Mucosa of descending colon (tissue), 3 donors: Measurements from ENCODE around the gene HDAC10. TPM values are rescaled to one million over a fixed set of nuclear protein-coding genes. Genes with fewer than 3 reads are reported as not detected.

Experiments
- ATAC-seq: fragments of 200-7000 bp; cut with Tn5 transposase; one replicate; pipeline ENCODE4 v1.9.1; 2020; ENCODE audit warnings: mild to moderate bottlenecking, moderate library complexity
- DNase-seq, 3 donors: peaks; one replicate each; pipeline ENCODE4 v3.0.0-alpha.2; 2020
- H3K36me3 ChIP-seq: fragments of 200-600 bp; one replicate; pipeline ENCODE4 v1.8.0; 2021; ENCODE audit warnings: low read depth, mild to moderate bottlenecking
- H3K4me1 ChIP-seq: fragments of 200-600 bp; one replicate; pipeline ENCODE4 v1.8.0; 2021; ENCODE audit warnings: low read depth, mild to moderate bottlenecking
- H3K4me3 ChIP-seq: fragments of 200-600 bp; one replicate; pipeline ENCODE4 v1.8.0; 2021; ENCODE audit warnings: mild to moderate bottlenecking
- H3K9me3 ChIP-seq: fragments of 200-600 bp; one replicate; pipeline ENCODE4 v1.8.0; 2021; ENCODE audit warnings: mild to moderate bottlenecking
- intact Hi-C, 2 donors: fragments of 100-400 bp; cut with DNase I in 1 of 2; cut with micrococcal nuclease in 1 of 2; formaldehyde crosslinking; loops; one replicate each; pipeline versions ENCODE4 v1.11.0 to v1.11.1; 2022; cut with DNase I, micrococcal nuclease
- total RNA-seq, 3 donors: library from RNA; stranded (reverse); fragmentation: NEBNext Ultra II Directional in 2 of 3; extraction: Animal tissue kit (Norgen Biotek cat#: 25700) in 2 of 3; gene quantifications; one replicate each; pipeline versions ENCODE4 v1.2.1 to v1.2.4, GENCODE V29; 2021 to 2023
- TF ChIP-seq, protein P1 (sequence below): fragments of 200-600 bp; IDR thresholded peaks from one replicate; pipeline ENCODE4 v1.8.0; 2022; ENCODE audit warnings: antibody characterized with exemption, mild to moderate bottlenecking
- donor health status: DM: no; HTN: no; CAD: no; lungs with moderate emphysema.
- donor health status: DM: no; HTN: no; CAD: no.
- donor health status: DM: no; HTN: yes; CAD: no.

Gene HDAC10
- total RNA-seq, 3 donors from 2014 or later = 39.5 to 66.3 (median 47.8) TPM

DNA sequence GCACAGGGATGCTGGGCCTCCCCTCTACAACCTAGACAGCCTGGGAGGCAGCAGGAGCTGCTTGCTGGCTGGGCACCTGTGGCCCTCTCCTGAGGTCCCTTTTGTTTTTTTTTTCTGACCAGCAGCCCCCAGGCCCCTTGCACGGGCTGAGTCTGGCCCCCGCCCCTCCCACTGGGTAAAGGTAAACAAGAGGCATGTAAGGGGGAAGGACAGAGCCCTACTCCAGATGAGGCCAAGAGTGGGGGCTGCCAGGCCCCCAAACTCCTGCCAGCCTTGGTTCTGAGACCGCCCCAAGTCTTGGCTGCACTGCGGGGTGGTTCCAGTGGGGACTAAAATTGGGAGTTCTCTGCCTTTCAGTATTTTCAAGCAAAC is 47.2 kb upstream of the HDAC10 start:
- Histone ChIP-seq H3K4me3 (no peak overlapping the region), H3K9me3 (no peaks in the 10 kb centered on the region), H3K4me1 (peaks cover 74% of the 10 kb centered on the region), H3K36me3 (no peaks in the 10 kb centered on the region)
- intact Hi-C loops = no loop called here
- TF ChIP-seq, protein P1, sequence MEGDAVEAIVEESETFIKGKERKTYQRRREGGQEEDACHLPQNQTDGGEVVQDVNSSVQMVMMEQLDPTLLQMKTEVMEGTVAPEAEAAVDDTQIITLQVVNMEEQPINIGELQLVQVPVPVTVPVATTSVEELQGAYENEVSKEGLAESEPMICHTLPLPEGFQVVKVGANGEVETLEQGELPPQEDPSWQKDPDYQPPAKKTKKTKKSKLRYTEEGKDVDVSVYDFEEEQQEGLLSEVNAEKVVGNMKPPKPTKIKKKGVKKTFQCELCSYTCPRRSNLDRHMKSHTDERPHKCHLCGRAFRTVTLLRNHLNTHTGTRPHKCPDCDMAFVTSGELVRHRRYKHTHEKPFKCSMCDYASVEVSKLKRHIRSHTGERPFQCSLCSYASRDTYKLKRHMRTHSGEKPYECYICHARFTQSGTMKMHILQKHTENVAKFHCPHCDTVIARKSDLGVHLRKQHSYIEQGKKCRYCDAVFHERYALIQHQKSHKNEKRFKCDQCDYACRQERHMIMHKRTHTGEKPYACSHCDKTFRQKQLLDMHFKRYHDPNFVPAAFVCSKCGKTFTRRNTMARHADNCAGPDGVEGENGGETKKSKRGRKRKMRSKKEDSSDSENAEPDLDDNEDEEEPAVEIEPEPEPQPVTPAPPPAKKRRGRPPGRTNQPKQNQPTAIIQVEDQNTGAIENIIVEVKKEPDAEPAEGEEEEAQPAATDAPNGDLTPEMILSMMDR = no peak
- ATAC-seq (no peak), DNase-seq (no peak)

DNA sequence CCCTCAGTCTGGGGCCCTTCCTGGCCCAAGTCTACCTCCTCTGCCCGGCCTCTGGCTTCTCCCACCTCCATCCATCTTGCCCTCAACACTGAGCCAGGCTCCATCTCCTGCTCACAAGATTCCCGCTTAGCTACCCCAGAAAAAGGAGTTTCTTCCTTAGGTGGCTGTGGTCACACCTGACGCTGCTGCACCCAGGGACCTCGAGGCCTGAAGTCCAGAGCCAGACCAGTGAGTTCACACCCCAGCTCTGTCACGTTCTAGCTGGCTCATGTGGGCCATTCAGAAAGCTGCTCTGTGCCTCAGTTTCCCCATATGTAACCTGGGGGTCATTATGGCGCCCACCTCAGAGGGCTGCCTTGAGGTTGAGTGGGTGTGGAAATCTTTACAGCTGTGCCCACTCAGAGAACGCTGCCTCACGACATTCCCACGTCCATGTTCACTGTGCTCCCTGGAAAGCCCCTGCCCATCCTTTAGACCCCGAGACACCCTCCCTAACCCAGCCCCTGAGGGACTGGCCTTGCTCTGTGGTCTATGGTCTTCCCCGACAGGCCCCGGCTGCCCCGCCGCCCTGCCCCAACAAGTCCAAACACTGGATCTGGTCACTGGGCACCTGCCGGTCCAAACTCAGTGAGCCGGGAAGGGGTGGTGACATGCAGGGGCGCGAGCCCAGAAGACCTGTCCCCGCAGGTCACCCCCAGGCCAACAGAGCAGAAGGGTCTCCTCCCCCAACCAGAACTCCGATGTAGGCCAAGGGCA is 46.6 kb upstream of the HDAC10 start:
- no peaks in the 10 kb centered on the region for H3K9me3 ChIP-seq
- intact Hi-C loops = no loop called here
- H3K4me3 ChIP-seq = no peak overlapping the region
- ATAC-seq = no peak
- TF ChIP-seq, protein P1 = no peak
- no peaks in the 10 kb centered on the region for H3K36me3 ChIP-seq
- DNase-seq = no peak
- H3K4me1 ChIP-seq = peaks cover 75% of the 10 kb centered on the region

DNA sequence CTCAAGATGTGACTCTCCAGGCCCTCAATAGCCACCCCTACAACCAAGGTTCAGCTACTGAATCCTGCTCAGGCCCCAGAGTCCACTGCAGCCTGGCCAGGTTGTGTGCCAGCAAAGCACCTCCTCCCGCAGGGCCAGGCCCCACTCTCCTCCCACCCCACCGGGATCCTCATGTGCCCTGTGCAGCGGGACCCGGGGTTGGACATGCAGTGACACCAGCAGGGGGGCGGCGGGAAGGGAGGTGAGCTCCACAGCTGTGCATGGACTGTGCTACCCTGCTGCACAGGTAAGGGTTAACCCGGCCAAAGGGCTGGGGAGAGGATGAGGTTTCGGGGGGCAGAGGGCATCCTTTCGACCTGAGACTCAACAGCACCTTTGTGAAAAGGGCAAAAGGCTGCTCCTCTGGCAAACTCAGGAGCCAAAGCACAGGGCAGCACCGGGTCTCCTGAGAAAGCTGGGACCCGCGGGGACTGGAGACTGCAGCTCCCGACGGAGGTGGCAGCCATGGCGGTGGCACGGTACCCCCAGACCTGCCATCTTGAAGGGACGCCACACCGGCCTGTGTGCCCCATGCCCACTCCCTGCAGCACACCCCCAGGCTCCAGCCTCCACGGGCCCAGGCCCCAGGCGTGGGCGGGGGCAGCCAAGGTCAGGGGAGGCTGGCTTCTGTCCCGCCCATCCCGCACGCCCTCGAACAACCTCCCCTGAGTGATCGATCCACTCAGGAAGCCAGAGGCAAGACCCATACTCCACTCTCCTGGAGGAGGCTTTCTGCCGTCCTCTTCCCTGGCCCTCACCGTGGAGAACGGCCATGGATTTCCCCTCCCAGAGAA is 45.8 kb upstream of the HDAC10 start:
- intact Hi-C loops = no loop called here
- ATAC-seq (no peak), DNase-seq (no peak)
- H3K9me3 ChIP-seq = no peaks in the 10 kb centered on the region
- TF ChIP-seq, protein P1 = no peak
- no peak overlapping the region for H3K4me3 ChIP-seq
- H3K4me1 ChIP-seq = peaks cover 71% of the 10 kb centered on the region
- H3K36me3 ChIP-seq = no peaks in the 10 kb centered on the region

DNA sequence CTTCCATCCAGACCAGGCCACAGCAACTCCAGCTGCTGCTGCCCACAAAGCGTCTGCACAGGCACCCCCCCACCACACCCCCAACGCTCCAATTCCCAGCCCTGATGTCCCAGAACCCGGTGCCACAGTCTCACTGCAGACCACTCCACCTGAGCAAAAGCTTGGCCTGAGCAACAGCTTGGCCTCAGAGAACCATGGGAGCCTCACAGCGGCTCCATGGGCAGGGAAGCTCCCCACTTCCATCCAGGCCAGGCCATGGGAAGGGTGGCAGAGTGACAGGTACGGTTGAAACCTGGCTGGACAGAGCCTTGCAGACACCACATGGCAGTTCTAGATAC is 43.2 kb upstream of the HDAC10 start:
- Histone ChIP-seq H3K36me3 (no peaks in the 10 kb centered on the region), H3K4me1 (peaks cover 49% of the 10 kb centered on the region), H3K4me3 (no peak overlapping the region), H3K9me3 (no peaks in the 10 kb centered on the region)
- intact Hi-C loops = no loop called here
- peak; percentile 11 for ATAC-seq
- TF ChIP-seq, protein P1 = no peak
- DNase-seq = no peak

DNA sequence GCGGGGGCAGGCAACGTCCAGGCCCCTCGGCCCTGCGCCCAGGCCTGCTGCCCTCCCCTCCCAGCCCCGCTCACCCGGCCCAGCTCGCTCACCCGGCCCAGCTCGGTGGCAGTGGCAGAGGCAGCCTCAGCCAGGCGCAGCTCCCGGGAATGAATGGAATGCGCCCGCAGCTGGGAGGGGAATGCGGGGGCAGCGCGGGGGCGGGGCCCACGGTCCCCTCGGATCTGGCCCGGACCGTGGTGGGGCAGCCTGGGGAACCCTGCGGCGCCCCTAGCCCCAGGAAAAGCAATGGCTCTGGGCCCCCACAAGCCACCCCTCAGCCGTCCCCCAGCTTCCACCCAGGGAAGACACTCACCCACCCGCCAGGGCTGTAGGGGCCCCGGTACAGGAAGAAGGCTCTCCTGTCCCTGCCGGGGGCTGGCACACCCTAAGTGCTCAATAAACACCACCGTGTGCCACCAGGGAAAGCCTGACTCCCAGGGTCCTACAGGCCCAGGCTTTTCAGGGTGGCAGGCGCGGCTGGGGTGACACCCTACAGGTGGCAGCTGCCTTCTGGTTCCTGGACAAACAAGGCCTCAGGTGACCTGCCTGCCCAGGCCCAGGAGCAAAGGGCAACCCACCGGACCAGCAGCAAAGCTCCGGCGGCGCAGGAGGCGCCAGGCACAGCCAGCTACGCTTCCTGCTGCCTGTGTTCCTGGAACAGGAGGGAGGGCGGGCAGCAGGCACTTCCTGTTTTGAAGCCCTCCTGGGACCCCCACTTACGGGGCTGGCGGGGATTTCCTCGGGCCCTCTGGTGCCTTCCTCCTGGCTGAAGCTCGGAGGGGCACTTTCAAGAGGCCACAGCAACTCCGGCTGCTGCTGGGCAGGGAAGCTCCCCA is 42.6 kb upstream of the HDAC10 start:
- no peaks in the 10 kb centered on the region for H3K9me3 ChIP-seq
- no peaks in the 10 kb centered on the region for H3K36me3 ChIP-seq
- intact Hi-C loops = no loop called here
- DNase-seq (peak; percentile 86 to 92 (median 90)), ATAC-seq (peak; percentile 90)
- peaks cover 43% of the 10 kb centered on the region for H3K4me1 ChIP-seq
- no peak overlapping the region for H3K4me3 ChIP-seq
- TF ChIP-seq, protein P1 = no peak
